Neural progenitor cell (in vitro differentiated cells): ENCODE data around the gene C11orf54. TPM values are rescaled to one million over a fixed set of nuclear protein-coding genes. Genes with fewer than 3 reads are reported as not detected.

Source experiments
- DNase-seq: peaks from one replicate; pipeline ENCODE4 v3.0.0-alpha.2; 2016; ENCODE audit warnings: low spot score
- H2AFZ ChIP-seq: fragments of 200-600 bp; sonication (generic); replicated peaks from 2 replicates; pipeline ENCODE4 v1.6.1; 2016; ENCODE audit warnings: antibody characterized with exemption
- H3F3A ChIP-seq: fragments of 200-600 bp; sonication (generic); 2 replicates; pipeline ENCODE4 v1.6.1; 2016; ENCODE audit warnings: antibody characterized with exemption, low read depth
- H3K27ac ChIP-seq: fragments of 200-600 bp; sonication (generic); 2 replicates; pipeline ENCODE4 v1.5.1; 2016; ENCODE audit warnings: mild to moderate bottlenecking
- H3K27me3 ChIP-seq: fragments of 200-600 bp; sonication (generic); 2 replicates; pipeline ENCODE4 v1.6.1; 2016; ENCODE audit warnings: mild to moderate bottlenecking, moderate library complexity
- H3K36me3 ChIP-seq: fragments of 200-600 bp; sonication (generic); 2 replicates; pipeline ENCODE4 v1.5.1; 2016
- H3K4me1 ChIP-seq: fragments of 200-600 bp; sonication (generic); 2 replicates; pipeline ENCODE4 v1.6.1; 2016; ENCODE audit warnings: mixed run types
- H3K4me2 ChIP-seq: fragments of 200-600 bp; sonication (generic); 2 replicates; pipeline ENCODE4 v1.6.1; 2016
- H3K4me3 ChIP-seq: fragments of 200-600 bp; sonication (generic); 2 replicates; pipeline ENCODE4 v1.5.1; 2016
- H3K79me2 ChIP-seq: fragments of 200-600 bp; sonication (generic); 2 replicates; pipeline ENCODE4 v1.6.1; 2016; ENCODE audit warnings: low read depth
- H3K9ac ChIP-seq: fragments of 200-600 bp; sonication (generic); 2 replicates; pipeline ENCODE4 v1.6.1; 2016
- H3K9me3 ChIP-seq: fragments of 200-600 bp; sonication (generic); 2 replicates; pipeline ENCODE4 v1.5.1; 2016; ENCODE audit warnings: low read depth
- H4K20me1 ChIP-seq: fragments of 200-600 bp; sonication (generic); 2 replicates; pipeline ENCODE4 v1.6.1; 2016; ENCODE audit warnings: low read depth
- H3K27ac Mint-ChIP-seq: 3 replicates; pipeline ENCODE4 v1.8.0; 2021; ENCODE audit warnings: mixed read lengths
- H3K27me3 Mint-ChIP-seq: 2 replicates; pipeline ENCODE4 v1.8.0; 2022; ENCODE audit warnings: low read depth, mild to moderate bottlenecking, inconsistent platforms, moderate library complexity, mixed read lengths; ENCODE audit not compliant: insufficient read depth
- H3K36me3 Mint-ChIP-seq: 3 replicates; pipeline ENCODE4 v1.8.0; 2021; ENCODE audit warnings: mixed read lengths
- H3K4me1 Mint-ChIP-seq: 3 replicates; pipeline ENCODE4 v1.8.0; 2021; ENCODE audit warnings: mixed read lengths
- H3K4me3 Mint-ChIP-seq: 3 replicates; pipeline ENCODE4 v1.8.0; 2021; ENCODE audit warnings: mild to moderate bottlenecking, moderate library complexity, mixed read lengths
- H3K9me3 Mint-ChIP-seq: 3 replicates; pipeline ENCODE4 v1.8.0; 2020; ENCODE audit warnings: mixed read lengths
- CTCF ChIP-seq: fragments of 200-600 bp; sonication (generic); IDR thresholded peaks from 2 replicates; pipeline ENCODE4 v1.5.1; 2017; ENCODE audit warnings: antibody characterized with exemption, mild to moderate bottlenecking
- EZH2 ChIP-seq: fragments of 200-600 bp; sonication (generic); IDR thresholded peaks from 2 replicates; pipeline ENCODE4 v1.6.1; 2017; ENCODE audit warnings: antibody characterized with exemption, mild to moderate bottlenecking, moderate library complexity
- EZH2phosphoT487 ChIP-seq: fragments of 200-600 bp; sonication (generic); IDR thresholded peaks from 2 replicates; pipeline ENCODE4 v1.6.1; 2017; ENCODE audit warnings: antibody characterized with exemption
- total RNA-seq: library from RNA; depleted of rRNA; stranded (reverse); fragments of >200 nt; gene quantifications from 2 replicates; pipeline ENCODE4 v1.2.3, GENCODE V29; 2015; ENCODE audit warnings: low replicate concordance

Gene C11orf54
- total RNA-seq, 1 donor from 2014 or later: 44.3 TPM

- Histone ChIP-seq H3F3A (peaks cover 85% of the 10 kb centered on the region), H3K79me2 (peaks cover 88% of the 10 kb centered on the region), H3K4me1 (peaks cover 34% of the 10 kb centered on the region), H3K4me2 (peak overlapping the region; percentile 2), H3K27me3 (no peaks in the 10 kb centered on the region), H3K9me3 (no peaks in the 10 kb centered on the region), H3K9ac (no peak overlapping the region), H2AFZ (no peak overlapping the region), H4K20me1 (peaks cover 97% of the 10 kb centered on the region), H3K27ac (peak overlapping the region; percentile 15), H3K36me3 (peaks cover 60% of the 10 kb centered on the region), H3K4me3 (no peak overlapping the region)
- Mint-ChIP-seq H3K4me1 (peaks cover 31% of the 10 kb centered on the region), H3K36me3 (peaks cover 15% of the 10 kb centered on the region), H3K27me3 (no peaks in the 10 kb centered on the region), H3K4me3 (no peak overlapping the region), H3K27ac (no peak overlapping the region), H3K9me3 (no peaks in the 10 kb centered on the region)
- no peak for TF ChIP-seq CTCF
- TF ChIP-seq EZH2: no peak
- TF ChIP-seq EZH2phosphoT487: no peak
- DNase-seq: no peak
These were observed 5.8 kb upstream of the C11orf54 start for GRCh38 chr11:93735627-93736026.

DNA sequence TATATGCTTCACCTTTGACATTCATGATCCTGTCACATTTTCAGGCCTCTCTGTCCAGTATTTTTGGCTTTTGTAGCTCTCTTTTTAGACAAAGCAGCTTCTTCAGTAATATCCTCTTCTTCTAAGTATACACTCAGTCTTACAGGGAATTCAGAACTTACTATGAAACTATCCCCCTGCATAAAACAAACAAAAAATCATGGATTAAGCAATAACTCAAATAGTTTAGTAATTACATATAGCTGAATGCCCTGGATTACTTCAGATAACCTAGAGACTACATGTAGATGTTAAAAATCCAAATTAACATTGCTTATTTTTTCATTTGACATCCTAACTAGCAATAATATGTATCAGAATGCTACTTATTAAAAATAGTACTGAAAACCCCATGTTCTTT is 5.3 kb upstream of the C11orf54 start:
- Histone ChIP-seq H3K9ac (peak overlapping the region; percentile 5), H4K20me1 (peaks cover 94% of the 10 kb centered on the region), H3F3A (peaks cover 82% of the 10 kb centered on the region), H3K4me2 (peak overlapping the region; percentile 97), H2AFZ (no peak overlapping the region), H3K4me3 (no peak overlapping the region), H3K27ac (peak overlapping the region; percentile 15), H3K36me3 (peaks cover 55% of the 10 kb centered on the region), H3K27me3 (no peaks in the 10 kb centered on the region), H3K4me1 (peaks cover 34% of the 10 kb centered on the region), H3K9me3 (no peaks in the 10 kb centered on the region), H3K79me2 (peaks cover 93% of the 10 kb centered on the region)
- no peaks in the 10 kb centered on the region for H3K27me3 Mint-ChIP-seq
- no peak overlapping the region for H3K27ac Mint-ChIP-seq
- no peaks in the 10 kb centered on the region for H3K9me3 Mint-ChIP-seq
- no peak for DNase-seq
- peaks cover 31% of the 10 kb centered on the region for H3K4me1 Mint-ChIP-seq
- peaks cover 15% of the 10 kb centered on the region for H3K36me3 Mint-ChIP-seq
- H3K4me3 Mint-ChIP-seq: no peak overlapping the region
- TF ChIP-seq EZH2 (no peak), EZH2phosphoT487 (no peak), CTCF (no peak)

DNA sequence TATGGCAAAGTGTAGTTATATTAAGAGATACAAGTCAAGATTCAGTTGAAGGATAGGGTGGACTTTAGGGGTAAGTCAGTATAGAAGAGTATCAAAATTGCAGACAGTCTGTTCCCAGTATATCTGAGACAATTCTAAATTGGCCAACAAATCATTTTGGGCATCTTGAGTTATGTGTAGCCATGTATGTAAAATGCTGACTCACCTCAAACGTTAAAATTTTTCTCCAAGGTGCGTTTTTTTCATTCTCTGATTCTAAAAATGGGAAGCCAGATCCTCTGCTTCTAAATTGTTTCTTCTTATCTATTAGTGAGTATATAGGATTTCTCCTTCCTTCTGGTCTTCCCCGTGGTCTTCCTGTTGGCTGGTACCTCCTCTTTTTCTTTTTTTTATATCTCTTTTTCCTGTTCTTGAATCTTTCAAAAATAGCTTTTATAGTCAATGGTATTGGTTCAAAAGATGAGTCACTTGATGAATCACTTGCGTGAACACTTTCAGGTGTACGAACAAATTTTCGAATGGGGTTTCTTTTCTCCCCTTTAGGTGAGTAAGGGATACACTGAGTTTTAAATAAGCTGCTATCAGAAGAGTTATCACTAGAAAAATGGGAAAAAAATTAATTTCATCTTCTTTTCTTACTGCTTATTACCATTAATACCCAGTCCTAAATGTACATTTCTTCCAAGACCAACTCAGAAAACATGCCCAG is 3.4 kb upstream of the C11orf54 start:
- Histone ChIP-seq H3K36me3 (peaks cover 38% of the 10 kb centered on the region), H3K4me2 (peak overlapping the region; percentile 97), H3K27me3 (no peaks in the 10 kb centered on the region), H2AFZ (no peak overlapping the region), H3K9ac (no peak overlapping the region), H3K9me3 (no peaks in the 10 kb centered on the region), H3F3A (peaks cover 65% of the 10 kb centered on the region), H3K4me3 (peak overlapping the region; percentile 60), H3K79me2 (peaks cover 99% of the 10 kb centered on the region), H3K4me1 (peaks cover 34% of the 10 kb centered on the region), H3K27ac (peak overlapping the region; percentile 21), H4K20me1 (peaks cover 75% of the 10 kb centered on the region)
- Mint-ChIP-seq H3K27ac (no peak overlapping the region), H3K36me3 (peaks cover 15% of the 10 kb centered on the region), H3K9me3 (no peaks in the 10 kb centered on the region), H3K27me3 (no peaks in the 10 kb centered on the region), H3K4me3 (peak overlapping the region; percentile 100), H3K4me1 (peaks cover 35% of the 10 kb centered on the region)
- TF ChIP-seq CTCF (no peak), EZH2phosphoT487 (no peak), EZH2 (no peak)
- DNase-seq: no peak
